Cortex of kidney (tissue), 1 donor: ENCODE measurements around the gene ECSCR.
"Not testable (repeated sequence)": the region's sequence is repeated elsewhere in the genome, so short reads cannot be mapped to it uniquely, and the experiment has no call there.

Experiments
- DNase-seq: peaks from one replicate; lab custom pipeline; 2025; lab: John Stamatoyannopoulos, UW

ECSCR gene

GRCh38 chr5:139445325-139446170 lies 17.0 kb downstream of the ECSCR start:
- DNase-seq, result no peak

GRCh38 chr5:139443831-139444453 lies 18.6 kb downstream of the ECSCR start:
- no peak for DNase-seq

DNA sequence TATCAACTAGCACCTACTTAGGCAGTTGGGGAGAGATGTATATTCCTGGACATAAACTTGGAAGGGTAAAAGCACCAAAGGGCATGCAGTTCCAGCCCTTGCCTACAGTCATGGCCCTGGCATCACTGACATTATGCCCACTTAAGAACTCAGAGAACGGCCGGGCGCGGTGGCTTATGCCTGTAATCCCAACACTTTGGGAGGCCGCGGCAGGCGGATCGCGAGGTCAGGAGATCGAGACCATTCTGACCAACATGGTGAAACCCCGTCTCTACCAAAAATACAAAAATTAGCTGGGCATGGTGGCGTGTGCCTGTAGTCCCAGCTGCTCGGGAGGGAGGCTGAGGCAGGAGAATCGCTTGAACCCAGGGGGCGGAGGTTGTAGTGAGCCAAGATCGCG lies 22.1 kb downstream of the ECSCR start:
- DNase-seq, result not testable (repeated sequence)

DNA sequence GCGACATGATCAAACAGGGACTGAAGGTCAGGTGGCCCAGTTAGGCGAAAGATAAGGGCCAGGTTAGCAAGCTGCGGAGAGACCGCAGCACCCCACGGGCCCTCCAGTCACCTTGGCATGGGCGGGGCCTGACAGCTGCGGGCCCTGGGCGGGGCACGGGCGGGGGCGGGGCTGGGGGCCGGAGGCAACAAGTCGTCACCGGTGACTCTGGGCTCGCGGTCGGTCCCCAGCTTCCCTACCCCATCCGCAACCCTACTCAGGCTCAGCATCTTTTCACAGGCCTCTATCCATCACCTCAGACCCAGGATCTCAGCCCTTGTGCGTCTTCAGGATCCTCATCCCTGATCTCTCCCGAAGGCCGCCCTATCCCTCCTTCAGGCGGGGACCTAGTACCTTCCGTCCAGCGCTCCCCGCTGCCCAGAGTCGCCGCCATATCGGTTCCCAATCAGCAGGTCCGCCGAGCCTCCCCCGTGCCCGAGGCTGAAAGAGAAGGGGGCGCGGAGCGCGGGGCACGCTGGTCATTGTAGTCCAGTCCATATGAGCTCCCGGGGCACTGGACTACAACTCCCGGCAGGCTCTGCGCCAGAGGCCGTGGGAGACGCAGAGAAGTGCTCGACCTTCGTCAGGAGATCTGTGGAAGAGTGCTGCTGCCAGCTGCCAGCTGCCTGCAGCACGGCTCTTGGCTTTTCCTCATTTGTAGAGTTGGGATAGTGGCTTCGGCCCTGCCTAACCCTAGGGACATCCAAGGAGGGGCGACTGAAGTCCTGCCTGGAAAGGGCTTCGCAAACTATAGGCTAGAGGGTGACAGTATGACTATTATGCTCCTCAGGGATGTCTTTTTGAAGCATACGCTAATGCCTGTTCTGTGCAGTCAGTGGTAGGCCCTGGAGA lies 23.3 kb downstream of the ECSCR start, which contains the start of gene DNAJC18:
Gene DNAJC18 (minus strand): TSS at position 513 of the 891 bp plus-strand sequence. CDS start 80 bp downstream, at position 433.
- no peak for DNase-seq

DNA sequence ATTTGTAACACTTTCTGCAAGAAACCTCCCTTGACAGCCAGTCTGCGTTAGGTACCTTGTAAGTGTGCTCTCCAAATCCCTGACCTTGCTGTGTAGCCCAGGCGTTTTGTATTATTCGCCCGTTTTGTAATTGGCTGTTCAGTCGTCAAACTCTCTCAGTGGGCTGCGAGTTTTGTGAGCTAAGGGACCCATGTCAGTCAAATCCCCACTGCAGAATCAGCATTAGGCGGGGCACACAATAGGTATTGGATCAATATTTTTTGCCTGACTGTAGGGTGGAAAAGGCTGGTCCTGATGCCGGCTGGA lies 23.9 kb downstream of the ECSCR start:
- DNase-seq, result no peak

GRCh38 chr5:139435676-139436075 lies 26.9 kb downstream of the ECSCR start:
- no peak for DNase-seq

DNA sequence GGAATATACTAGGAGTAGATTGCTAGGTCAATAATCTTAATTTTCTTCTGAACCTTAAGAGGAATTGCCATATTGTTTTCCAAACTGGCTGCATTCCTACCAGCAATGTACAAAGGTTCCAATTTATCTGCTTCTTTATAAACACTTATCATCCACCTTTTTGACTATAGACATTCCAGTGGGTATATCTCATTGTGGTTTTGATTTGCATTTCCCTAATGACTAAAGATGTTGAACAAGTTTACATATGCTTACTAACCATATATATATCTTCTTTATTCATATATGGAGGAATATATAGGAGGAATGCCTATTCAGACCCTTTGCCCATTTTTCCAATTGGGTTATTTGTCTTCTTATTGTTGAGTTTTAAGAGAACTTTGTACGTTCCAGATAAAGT lies 30.8 kb downstream of the ECSCR start:
- DNase-seq, result no peak

- no peak for DNase-seq
Measured at GRCh38 chr5:139430015-139430414, 32.5 kb downstream of the ECSCR start.

- no peak for DNase-seq
Measured at GRCh38 chr5:139426203-139426885, 36.2 kb downstream of the ECSCR start.

DNA sequence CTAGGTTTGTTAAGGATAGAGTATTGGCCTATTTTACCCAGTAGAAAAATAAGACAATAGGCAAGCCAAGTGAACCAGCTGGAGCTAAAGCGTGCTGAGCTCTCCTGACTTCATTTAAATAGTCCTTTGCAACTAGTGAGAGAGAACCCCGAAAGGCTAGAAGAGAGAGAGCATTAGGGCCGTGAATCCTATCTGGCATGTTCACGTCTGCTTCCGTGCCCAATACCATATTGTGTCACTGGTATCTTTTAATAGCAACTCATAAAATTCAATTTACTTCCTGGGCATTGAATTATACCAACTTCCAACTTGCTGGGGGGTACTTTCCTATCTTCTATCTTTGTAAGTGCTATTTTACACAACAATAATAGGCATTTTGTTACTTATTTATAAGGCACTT lies 37.0 kb downstream of the ECSCR start:
- DNase-seq, result no peak

DNA sequence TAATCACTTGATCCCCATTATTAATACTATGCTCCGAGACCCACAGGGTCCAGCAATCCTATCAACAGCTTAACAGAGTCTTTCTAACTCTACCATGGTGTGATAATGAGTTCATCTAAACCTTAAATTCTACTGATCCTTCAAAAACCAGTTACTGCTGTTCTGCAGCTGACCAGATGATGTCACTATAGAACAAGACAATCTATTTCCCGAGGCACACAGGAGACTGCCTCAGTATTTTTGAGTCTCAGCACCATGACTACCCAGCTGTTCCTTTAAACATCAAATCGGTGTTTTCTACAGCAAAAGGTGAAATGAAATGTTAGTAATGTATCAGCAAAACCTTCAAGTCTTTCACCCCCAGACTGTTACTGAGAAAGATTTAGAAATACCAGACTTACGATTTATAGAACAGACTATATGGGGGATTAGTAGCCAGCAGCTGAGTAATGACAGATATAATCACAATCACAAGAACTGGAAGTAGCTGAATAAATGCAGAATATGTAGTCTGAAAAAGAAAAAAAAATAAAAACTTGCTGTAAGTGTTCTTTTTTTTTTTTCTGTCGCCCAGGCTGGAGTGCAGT lies 40.1 kb downstream of the ECSCR start:
- no peak for DNase-seq

GRCh38 chr5:139419226-139420192 lies 43.0 kb downstream of the ECSCR start:
- no peak for DNase-seq

GRCh38 chr5:139418793-139419192 lies 43.8 kb downstream of the ECSCR start:
- no peak for DNase-seq

DNA sequence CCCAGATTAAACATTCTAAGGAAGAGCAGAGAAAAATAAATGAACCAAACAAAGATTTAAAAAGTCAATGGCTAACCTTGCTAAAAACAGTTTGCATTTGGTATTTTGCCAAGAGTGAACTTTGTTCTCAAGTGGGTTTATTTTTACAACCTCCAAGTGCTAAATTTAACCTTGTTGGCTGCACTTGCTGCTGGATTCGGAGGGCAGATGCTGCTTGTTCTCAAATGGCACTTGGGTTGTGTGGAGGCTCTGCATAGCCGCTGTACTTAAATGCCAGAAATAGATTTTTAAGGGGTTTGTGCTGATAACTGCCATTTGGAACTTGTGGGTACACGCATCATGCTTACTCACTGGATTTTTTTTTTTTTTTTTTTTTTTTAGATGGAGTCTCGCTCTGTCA lies 45.3 kb downstream of the ECSCR start:
- no peak for DNase-seq

GRCh38 chr5:139416651-139417050 lies 45.9 kb downstream of the ECSCR start:
- no peak for DNase-seq

- DNase-seq, result no peak
Measured at GRCh38 chr5:139415869-139416268, 46.7 kb downstream of the ECSCR start.

DNA sequence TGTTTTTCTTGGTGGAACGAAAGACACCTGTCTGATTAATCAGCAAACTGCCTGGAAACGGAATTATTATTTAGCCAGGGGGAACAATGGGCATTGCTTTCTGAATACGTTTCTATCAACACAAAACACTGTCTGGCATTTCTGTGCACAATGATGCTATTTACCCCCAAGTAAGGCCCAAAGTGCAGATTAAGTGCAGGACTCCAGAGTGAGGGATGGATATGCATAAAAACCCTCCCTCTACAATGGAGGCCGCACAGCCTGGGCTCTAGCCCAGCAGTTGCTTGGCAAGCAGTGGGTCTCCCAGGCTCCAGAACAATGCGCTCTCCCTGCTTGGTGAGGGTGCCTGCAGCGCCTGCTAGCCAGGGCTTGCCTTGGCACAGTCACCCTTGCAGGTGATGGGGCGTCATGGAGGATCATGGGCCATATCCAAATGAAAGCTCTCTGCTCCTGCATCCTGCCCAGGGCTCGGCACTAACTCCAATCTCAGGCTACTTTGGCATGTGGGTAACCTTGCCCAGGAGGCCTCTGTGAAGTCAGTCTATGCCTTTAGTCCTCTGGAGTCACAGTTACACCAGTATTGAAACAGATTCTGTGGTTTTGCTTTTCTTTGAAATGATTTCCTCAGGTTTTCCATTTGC lies 47.2 kb downstream of the ECSCR start:
- DNase-seq, result no peak

- DNase-seq, result no peak
Measured at GRCh38 chr5:139414581-139415130, 47.9 kb downstream of the ECSCR start.

GRCh38 chr5:139413963-139414362 lies 48.6 kb downstream of the ECSCR start:
- no peak for DNase-seq

DNA sequence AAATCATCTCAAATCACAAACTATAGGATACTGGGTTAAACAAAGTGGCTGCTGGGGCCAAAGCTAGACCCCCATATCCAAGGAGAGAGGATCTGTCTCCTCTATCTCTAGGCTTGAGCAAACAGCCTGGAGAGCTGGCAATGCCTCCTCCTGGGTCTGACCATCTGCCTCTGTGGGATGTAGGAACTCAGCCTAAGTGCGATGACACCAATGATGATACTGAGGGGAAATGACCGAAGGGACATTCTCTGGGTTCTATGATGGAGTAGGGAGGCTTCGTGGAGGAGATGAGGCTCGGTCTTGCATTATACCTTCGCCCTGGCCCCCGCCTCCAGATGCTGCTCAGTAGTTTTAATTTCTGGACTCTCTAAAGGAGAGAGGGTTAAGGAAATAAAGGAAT lies 49.4 kb downstream of the ECSCR start:
- DNase-seq, result no peak
